SHP77 (cell line): Measurements from ENCODE around the gene SHISA7.
"Not testable (repeated sequence)": the region's sequence is repeated elsewhere in the genome, so short reads cannot be mapped to it uniquely, and the experiment has no call there.

Experiments used
- DNase-seq, 2 experiments: peaks; one replicate each; lab custom pipeline; 2025; lab: John Stamatoyannopoulos, UW

Gene SHISA7

GRCh38 chr19:55463583-55464031 is 20.5 kb upstream of the SHISA7 start:
- DNase-seq: no peak

- no peak for DNase-seq
Measured at GRCh38 chr19:55462722-55463121, 19.6 kb upstream of the SHISA7 start.

GRCh38 chr19:55461974-55462626 is 19.0 kb upstream of the SHISA7 start:
- peak in 1 of 2 experiments; percentile 20 for DNase-seq

- DNase-seq: peak; percentile 99 to 100
Measured at GRCh38 chr19:55461259-55461973, 18.3 kb upstream of the SHISA7 start, which contains the start of gene ISOC2. Gene ISOC2, minus strand, starts transcription at chr19:55461642. Its CDS starts 5,156 bp downstream, at chr19:55456486.

- peak; percentile 53 to 69 for DNase-seq
Measured at GRCh38 chr19:55460670-55461258, 17.7 kb upstream of the SHISA7 start.

GRCh38 chr19:55459950-55460657 is 17.0 kb upstream of the SHISA7 start:
- DNase-seq: no peak

- no peak for DNase-seq
Measured at GRCh38 chr19:55459551-55459949, 16.4 kb upstream of the SHISA7 start.

GRCh38 chr19:55457683-55458457 is 14.8 kb upstream of the SHISA7 start:
- DNase-seq: no peak

- DNase-seq: no peak
Measured at GRCh38 chr19:55456347-55456746, 13.2 kb upstream of the SHISA7 start.

- DNase-seq: no peak
Measured at GRCh38 chr19:55455576-55456235, 12.6 kb upstream of the SHISA7 start.

- peak; percentile 64 to 68 for DNase-seq
Measured at GRCh38 chr19:55454787-55455243, 11.7 kb upstream of the SHISA7 start.

GRCh38 chr19:55453511-55454260 is 10.6 kb upstream of the SHISA7 start:
- no peak for DNase-seq

GRCh38 chr19:55452749-55453346 is 9.7 kb upstream of the SHISA7 start:
- peak; percentile 70 to 85 for DNase-seq

GRCh38 chr19:55451965-55452748 is 9.1 kb upstream of the SHISA7 start:
- no peak for DNase-seq

GRCh38 chr19:55451163-55451964 is 8.3 kb upstream of the SHISA7 start:
- no peak for DNase-seq

GRCh38 chr19:55449469-55449868 is 6.4 kb upstream of the SHISA7 start:
- DNase-seq: no peak

GRCh38 chr19:55448175-55448490 is 5.0 kb upstream of the SHISA7 start:
- not testable (repeated sequence) for DNase-seq
